Fibroblast of skin of left quadriceps (primary cell): Measurements from ENCODE around the gene RND3.

ENCODE experiments used
- DNase-seq, 2 experiments: peaks; one replicate each; pipeline ENCODE4 v3.0.0-alpha.2; 2013; ENCODE audit warnings: low read depth in 2 of 2

RND3 gene

DNA sequence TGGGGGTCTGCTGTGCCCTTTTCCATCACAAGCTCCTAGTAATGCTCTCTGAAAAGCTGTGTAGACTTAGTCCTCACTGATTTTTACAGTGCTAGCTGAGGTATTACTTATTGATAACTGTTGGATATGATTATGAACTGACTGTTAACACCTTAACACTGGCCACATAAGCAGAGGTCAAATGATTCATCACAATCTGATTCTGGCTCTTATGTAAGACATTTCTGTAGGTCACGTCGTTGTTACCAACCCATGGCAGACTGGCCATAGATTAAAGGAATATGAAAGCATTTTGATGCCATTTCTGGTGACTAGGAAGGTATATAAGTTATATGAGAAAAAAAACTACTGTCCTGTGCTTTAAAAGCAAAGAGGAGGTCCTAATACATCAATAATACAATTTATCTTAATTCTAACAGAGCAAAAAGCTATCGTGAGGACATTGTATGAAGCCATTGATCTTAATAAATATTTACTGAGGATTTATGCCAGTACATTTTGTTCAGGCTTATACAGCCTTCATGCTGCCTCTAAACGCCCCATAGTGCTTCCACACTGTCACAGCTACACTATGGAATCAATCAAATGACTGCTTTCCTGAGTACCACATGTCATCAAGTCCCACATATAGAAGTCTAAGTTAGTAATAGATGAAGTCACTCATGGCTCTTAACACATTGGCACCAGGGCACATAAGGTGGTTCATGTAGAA, 6.9 kb upstream of the RND3 start:
- no peak for DNase-seq

GRCh38 chr2:150491943-150492342, 4.5 kb upstream of the RND3 start:
- DNase-seq: no peak

DNA sequence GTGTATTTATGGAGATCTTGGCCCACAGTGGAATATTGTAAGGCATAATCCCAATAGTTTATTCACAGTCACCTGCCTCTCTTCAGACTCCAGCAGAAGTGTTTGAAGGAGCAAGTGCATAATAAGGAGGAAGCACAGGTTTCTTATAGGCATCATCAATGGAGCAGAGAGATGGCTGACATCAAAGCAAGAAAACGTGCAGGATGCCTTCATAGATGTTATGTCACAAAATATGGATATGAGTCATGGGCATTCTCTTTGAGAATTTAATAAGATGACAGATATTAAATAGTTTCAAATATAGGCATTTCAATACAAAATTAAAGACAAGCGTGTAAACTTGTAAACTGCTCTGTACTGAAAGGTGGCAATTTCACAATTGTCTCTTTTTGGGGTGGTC, 4.0 kb upstream of the RND3 start:
- no peak for DNase-seq

DNA sequence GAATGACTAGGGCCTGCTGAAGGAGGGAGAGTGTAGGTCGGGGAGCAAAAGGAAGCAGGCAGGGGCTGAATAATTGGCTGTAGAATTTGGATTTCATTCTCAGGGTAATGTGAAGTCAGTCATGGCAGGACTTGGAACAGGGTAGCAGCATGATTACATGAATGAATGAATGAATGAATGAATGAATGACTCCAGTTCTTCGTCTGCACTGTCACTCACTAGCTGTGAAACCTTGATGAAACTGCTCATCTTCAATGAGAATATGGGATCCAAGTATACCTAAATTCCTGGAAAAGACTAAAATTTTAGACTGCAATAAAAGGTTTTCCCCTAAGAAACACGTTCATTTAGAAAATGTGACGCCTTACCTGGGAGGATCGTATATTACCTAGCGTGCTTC, 3.0 kb upstream of the RND3 start:
- no peak for DNase-seq

DNA sequence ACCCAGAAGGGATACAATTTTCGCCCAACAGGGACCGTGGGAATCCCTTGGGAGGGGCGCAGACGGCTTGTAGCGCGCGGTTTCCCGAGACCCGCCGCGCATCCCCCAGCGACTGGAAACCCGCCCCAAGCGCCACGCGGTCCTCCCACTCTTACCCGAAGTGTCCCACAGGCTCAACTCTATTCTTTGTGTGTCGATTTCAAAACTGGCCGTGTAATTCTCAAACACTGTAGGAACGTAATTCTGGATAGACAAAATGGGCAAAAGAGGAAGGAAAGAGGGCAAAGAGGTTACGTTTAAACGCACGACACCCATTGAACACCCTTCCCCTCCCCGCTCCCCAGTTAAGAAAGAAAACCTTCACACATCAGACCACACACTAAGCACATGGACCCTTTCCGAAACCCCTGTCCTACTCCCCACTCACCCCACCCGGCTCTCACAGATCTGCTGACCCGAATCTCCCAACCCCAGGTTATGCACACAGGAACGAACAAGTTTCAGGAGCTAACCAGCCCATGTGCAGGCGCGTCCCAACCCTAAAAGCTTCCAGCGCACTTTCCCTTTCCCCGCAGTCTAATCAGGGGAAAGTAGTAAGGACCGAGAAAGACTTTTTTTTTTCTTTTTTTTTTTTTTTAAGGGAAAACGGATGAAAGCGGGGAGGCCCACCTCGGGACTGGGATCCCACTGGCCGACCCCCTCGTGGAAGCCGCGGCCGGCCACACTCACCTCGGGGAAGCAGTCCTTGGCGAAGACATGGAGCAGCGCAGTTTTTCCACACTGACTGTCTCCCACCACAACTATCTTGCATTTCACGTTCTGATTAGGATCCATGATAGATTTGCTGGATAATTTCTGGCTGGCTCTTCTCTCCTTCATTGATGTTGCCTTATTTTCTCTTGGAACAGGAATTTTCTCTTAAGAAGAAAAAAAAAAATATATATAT, 655 bp downstream of the RND3 start:
- DNase-seq: no peak

GRCh38 chr2:150485871-150486538, 1.5 kb downstream of the RND3 start:
- DNase-seq: peak in 1 of 2 experiments; percentile 61

GRCh38 chr2:150485114-150485870, 2.2 kb downstream of the RND3 start:
- DNase-seq: no peak

DNA sequence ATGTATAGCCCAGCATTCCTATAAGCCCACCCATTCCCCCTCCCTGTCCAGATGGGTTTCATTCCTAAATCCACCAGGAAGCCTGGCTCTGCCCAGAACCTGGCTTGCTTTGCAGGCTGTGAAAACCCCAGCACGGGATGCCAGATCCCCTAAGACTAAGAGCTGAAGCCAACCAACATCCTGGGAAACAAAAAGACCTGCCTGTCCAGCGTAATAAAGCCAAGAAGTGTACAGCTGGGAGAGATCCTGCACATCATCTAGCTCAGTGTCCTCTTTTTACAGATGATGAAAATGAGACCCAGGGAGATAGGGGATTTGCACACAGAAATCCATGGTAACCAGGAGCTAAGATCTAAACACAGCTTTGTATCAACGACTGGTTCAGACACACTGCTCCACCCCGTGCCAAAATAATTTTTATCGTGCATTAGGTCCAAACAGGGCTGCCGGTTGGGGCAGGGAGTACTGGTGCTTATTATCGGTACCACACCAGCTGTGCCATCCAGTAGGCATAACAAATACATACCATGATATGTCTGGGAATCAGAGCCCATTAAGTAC, 2.9 kb downstream of the RND3 start:
- DNase-seq: no peak

DNA sequence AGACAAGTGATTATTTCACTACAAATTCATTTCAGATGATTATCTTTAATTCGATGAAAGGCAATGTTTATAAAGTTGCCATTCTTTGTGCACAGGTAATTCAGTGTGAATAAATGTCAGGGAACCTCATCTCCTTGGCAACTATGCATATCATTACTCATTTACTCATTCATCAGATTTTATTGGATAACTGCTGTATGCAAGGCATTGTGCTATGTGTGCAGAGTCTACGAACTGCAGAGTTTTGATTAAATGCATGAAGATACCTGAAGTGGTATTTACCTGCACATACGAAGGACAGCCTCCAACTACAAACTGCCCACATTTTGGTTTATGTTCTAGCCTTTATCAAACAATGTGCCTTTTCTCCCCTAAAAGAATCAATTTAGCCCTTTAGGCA, 3.5 kb downstream of the RND3 start:
- DNase-seq: no peak

DNA sequence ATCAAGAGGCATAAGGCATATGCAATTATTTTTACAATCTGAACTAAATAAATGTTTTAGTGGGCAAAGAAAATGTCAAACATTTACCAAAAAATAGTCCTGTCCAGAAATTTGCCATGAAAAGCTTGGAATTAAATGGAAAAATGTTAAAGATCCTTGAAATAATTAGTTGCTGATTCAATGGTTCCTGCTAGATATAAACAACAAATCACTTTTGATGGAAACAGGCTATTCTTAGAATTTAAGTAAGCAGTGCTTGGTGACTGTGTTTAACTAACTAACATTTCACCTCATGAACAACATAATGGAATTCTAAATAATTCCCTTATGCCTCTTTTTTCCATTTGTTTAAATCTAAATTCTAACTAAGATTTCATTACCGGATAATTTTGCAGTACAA, 3.9 kb downstream of the RND3 start:
- no peak for DNase-seq

- DNase-seq: no peak
Observed at GRCh38 chr2:150482667-150483400, 4.6 kb downstream of the RND3 start.

GRCh38 chr2:150482111-150482510, 5.4 kb downstream of the RND3 start:
- DNase-seq: no peak

DNA sequence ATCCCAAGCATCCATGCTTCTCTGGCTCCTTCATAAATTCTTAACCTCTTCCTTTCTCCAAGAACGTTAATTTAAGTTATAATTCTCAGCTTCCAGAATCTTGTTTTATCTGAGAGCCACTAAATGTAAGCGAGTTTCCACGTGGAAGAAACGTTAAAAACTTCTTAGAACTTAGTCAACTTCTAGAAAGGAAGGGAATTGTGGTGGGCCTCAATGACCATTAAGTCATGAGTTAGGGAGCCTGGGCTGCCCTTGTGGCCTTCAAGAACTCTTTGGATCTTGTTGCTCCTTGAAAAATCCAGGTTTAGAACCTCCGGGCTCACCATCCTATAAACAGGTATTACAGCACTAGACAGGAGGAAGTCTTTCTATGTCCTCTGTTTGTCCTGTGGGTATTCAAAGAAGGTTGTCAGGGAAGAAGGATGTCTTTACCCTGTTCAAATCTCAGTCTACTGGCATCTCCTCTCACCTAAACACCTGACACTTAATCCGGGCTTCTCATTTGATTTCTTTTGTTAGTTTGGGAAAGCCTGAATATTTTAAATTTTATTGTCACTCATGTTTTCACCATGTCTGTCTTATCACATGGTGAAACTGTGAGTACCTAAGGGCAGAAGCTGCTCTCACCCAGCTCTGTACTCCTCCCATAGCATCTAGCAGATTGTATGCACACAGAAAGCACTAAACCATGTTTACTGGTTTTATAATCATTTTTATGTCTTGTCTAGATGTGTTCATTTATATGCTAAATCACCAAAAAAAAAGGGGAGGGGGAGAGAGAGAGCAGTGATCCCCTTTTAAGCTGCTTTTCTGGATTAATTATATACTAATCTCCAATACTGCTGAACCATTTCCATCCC, 6.3 kb downstream of the RND3 start:
- no peak for DNase-seq

GRCh38 chr2:150480241-150480640, 7.2 kb downstream of the RND3 start:
- peak in 1 of 2 experiments; percentile 58 for DNase-seq

- DNase-seq: peak in 1 of 2 experiments; percentile 69
Observed at GRCh38 chr2:150479075-150479915, 8.2 kb downstream of the RND3 start.

DNA sequence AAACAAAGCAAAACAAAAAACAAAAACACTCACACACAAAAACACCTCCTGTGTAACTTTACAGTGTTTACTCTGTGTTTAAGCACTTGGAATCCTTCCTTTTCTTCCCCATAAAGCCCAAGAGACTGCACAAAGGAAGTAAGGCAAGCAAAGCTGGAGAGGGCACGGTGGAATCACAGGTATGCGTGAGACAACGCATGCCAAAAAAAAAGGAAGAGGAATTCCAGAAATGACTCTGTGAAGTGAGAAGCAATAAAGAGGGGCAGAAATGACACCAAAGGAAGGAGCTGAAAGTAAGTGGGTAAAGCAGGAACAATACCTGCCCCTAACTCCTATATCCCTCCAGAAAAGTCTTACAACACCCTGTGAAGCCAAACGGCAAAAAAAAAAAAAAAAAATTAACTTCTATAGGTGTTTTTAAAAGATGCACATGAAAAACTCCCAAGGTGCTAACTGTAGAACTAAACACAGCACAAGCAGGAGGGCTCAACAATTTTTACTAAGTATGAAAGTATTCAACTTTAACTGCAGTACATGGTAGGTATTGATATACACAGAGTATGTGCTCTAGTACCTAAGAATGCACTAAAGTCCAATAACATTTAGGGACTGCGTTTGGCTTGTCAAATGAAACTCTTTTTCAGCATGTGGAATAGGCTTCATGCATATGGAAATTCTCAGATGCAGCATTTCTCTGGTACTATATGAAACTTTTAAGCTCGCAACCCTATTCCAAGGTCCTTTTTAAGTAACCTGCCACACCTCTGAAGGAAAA, 9.1 kb downstream of the RND3 start:
- DNase-seq: no peak

GRCh38 chr2:150477347-150477746, 10.1 kb downstream of the RND3 start:
- DNase-seq: no peak

- DNase-seq: no peak
Observed at GRCh38 chr2:150476809-150477302, 10.6 kb downstream of the RND3 start.
